ENCODE results near the gene ELOA. TPM values are rescaled to one million over a fixed set of nuclear protein-coding genes. Genes with fewer than 3 reads are reported as not detected.

Gene ELOA
- total RNA-seq, 4 donors from 2014 or later, result 33.3 to 49.9 (median 40.5) TPM

DNA sequence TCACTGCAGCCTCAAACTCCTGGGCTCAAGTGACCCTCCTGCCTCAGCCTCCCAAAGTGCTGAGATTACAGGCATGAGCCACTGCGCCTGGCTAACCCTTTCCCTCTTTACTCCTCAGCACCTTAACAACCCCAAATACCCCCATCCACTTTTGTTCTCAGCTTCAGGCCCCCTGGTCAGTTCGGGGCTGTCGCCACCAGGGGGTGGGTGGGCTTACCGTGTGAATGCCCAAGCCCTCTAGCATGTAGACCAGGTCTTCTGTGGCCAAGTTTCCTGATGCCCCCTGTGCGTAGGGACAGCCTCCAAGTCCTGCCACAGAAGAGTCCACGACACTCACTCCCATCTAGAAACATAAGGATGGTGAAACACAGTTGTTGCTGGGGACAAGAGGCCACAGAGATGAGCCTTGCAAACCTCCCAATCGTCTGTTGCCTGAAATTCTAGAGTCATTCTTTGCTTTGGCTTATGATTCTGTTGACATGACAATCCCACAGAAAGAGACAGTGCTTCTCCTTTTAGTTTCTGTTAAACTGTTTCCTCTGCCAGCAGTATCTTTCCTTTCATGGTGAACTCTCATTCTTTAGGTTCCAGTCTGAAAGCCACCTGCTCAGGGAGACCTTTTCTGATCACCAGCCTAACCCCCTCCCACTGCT is 61.0 kb downstream of the ELOA start:
- no peak for TF ChIP-seq POLR2A (IDR thresholded peaks at IDR 0.05)
- TF ChIP-seq, protein P1, sequence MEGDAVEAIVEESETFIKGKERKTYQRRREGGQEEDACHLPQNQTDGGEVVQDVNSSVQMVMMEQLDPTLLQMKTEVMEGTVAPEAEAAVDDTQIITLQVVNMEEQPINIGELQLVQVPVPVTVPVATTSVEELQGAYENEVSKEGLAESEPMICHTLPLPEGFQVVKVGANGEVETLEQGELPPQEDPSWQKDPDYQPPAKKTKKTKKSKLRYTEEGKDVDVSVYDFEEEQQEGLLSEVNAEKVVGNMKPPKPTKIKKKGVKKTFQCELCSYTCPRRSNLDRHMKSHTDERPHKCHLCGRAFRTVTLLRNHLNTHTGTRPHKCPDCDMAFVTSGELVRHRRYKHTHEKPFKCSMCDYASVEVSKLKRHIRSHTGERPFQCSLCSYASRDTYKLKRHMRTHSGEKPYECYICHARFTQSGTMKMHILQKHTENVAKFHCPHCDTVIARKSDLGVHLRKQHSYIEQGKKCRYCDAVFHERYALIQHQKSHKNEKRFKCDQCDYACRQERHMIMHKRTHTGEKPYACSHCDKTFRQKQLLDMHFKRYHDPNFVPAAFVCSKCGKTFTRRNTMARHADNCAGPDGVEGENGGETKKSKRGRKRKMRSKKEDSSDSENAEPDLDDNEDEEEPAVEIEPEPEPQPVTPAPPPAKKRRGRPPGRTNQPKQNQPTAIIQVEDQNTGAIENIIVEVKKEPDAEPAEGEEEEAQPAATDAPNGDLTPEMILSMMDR (IDR thresholded peaks at IDR 0.05), result no peak
- WGBS, 2 donors, result 80 to 89% methylated on average over 7 of the region's 7 CpGs
- Histone ChIP-seq H3K36me3 (peaks cover 0 to 9% of the 10 kb centered on the region in 2 donors), H3K9me3 (no peaks in the 10 kb centered on the region), H3K27ac (no peak overlapping the region), H3K4me1 (peaks cover 6 to 14% of the 10 kb centered on the region in 2 donors), H3K4me3 (replicated peaks in 1 of 3) (no peak overlapping the region), H3K27me3 (no peaks in the 10 kb centered on the region)
- no peak for DNase-seq
- intact Hi-C loops (cut with DNase I), result no loop called here

DNA sequence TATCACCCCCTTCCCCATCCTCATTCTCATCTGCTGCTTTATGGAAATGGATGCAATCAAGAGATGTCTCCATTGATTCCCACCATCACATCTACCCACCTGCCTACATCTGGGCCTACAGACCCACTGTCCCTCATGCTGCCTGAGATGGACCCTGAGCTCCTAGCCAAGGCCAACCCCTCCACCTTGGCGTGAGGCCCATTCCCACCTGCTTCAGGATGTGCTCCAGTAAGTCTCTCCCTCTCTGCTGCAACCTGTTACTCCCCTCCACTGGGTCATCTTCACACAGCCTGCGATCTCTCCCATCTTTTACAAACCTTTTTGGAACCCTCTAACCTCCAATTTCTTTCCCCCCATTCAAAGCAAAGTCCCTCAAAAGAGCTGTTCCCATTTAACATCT is 61.8 kb downstream of the ELOA start:
- Histone ChIP-seq H3K9me3 (no peaks in the 10 kb centered on the region), H3K4me3 (replicated peaks in 1 of 3) (no peak overlapping the region), H3K4me1 (peaks cover 0 to 7% of the 10 kb centered on the region in 2 donors), H3K27me3 (no peaks in the 10 kb centered on the region), H3K36me3 (peaks cover 0 to 9% of the 10 kb centered on the region in 2 donors), H3K27ac (no peak overlapping the region)
- no peak for DNase-seq
- WGBS, 2 donors, result 90 to 92% methylated on average over 2 of the region's 2 CpGs
- intact Hi-C loops (cut with DNase I), result no loop called here
- TF ChIP-seq, protein P1 (IDR thresholded peaks at IDR 0.05), result no peak
- no peak for TF ChIP-seq POLR2A (IDR thresholded peaks at IDR 0.05)

DNA sequence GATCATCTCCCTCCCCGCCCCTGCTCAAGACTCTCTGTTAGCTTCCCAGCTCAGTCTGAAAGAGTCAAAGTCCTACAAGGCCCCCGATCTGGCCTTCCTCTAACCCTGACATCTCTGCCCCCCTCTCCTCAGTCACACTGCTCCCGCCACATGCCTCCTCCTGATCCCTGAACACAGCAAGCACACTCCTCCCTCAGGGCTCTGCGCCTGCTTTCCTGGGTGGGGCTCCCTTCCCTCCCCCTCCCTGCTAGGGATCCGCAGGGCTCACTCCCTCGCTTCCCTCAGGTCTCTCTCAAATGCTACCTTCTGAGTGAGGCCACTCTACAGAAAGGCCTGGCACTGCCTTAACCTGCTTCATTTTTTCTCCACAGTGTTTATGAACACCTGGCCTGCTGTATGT is 63.0 kb downstream of the ELOA start:
- DNase-seq, result no peak
- intact Hi-C loops (cut with DNase I), result no loop called here
- no peak for TF ChIP-seq POLR2A (IDR thresholded peaks at IDR 0.05)
- TF ChIP-seq, protein P1 (IDR thresholded peaks at IDR 0.05), result no peak
- peaks cover 0 to 9% of the 10 kb centered on the region in 2 donors for H3K36me3 ChIP-seq
- H3K27ac ChIP-seq, result no peak overlapping the region
- no peaks in the 10 kb centered on the region for H3K27me3 ChIP-seq
- no peak overlapping the region for H3K4me3 ChIP-seq (replicated peaks in 1 of 3)
- H3K9me3 ChIP-seq, result no peaks in the 10 kb centered on the region
- peaks cover 0 to 5% of the 10 kb centered on the region in 2 donors for H3K4me1 ChIP-seq
- 86 to 89% methylated on average over 6 of the region's 6 CpGs for WGBS, 2 donors

DNA sequence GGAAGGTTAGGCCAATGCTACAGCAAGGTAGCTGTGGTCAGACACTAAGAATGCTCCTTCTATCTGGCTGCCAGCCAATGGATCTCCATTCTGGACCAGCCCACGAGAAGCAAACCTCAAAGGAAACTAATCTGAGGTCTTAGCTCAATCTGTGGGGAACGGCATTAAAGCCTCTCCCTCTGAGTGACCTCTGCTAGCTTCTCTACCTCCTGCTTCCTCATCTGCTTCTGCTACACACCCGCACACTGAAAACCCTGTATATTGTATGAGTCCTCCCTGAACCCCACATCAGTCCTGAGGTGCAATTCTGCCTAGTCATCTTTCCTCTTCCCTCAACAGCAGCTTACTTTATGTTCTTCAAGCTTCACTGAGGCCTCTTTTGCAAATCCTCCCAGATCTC is 64.2 kb downstream of the ELOA start:
- Histone ChIP-seq H3K36me3 (peaks cover 8 to 14% of the 10 kb centered on the region in 2 donors), H3K27me3 (no peaks in the 10 kb centered on the region), H3K9me3 (no peaks in the 10 kb centered on the region), H3K4me3 (replicated peaks in 1 of 3) (no peak overlapping the region), H3K4me1 (no peaks in the 10 kb centered on the region), H3K27ac (no peak overlapping the region)
- 81% methylated on average over 3 of the region's 3 CpGs for WGBS, 2 donors
- TF ChIP-seq, protein P1 (IDR thresholded peaks at IDR 0.05), result no peak
- no peak for TF ChIP-seq POLR2A (IDR thresholded peaks at IDR 0.05)
- intact Hi-C loops (cut with DNase I), result no loop called here
- DNase-seq, result no peak

DNA sequence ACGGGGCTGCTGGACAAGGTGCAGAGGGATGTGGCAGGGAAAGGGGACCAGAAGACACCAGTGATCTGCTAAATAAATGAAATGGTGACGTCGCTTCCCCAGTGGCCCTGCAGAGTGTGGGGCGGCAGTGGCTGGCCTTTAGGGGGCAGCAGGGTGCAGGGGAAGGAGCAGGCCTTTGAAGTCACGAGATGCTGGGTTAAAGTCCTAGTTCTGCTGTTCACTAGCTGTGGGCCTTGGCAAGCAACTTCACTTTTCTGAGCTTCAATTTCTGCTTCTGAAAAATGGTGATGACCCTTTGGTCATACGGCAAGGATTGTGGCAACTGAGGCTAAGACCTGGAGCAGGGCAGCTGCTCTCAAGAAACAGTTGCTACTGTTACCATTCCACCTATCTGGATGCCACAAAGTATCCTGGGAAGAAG is 66.5 kb downstream of the ELOA start:
- peak; percentile 57 to 62 for DNase-seq
- intact Hi-C loops (cut with DNase I), result loop anchor here (10.0 kb wide), 1 partner anchor 105 kb away; the partner anchor contains the start of gene CNR2
- Histone ChIP-seq H3K4me3 (replicated peaks in 1 of 3) (no peak overlapping the region), H3K36me3 (peaks cover 25 to 28% of the 10 kb centered on the region in 2 donors), H3K4me1 (no peaks in the 10 kb centered on the region), H3K27ac (no peak overlapping the region), H3K27me3 (no peaks in the 10 kb centered on the region), H3K9me3 (no peaks in the 10 kb centered on the region)
- TF ChIP-seq POLR2A (IDR thresholded peaks at IDR 0.05), result no peak
- TF ChIP-seq, protein P1 (IDR thresholded peaks at IDR 0.05), result peak in 5 of 6 experiments; percentile 36 to 58 (median 47)
- WGBS, 2 donors, result 45 to 50% methylated on average over 6 of the region's 6 CpGs
